ENCODE measurements around the gene TTC3. TPM values are rescaled to one million over a fixed set of nuclear protein-coding genes. Genes with fewer than 3 reads are reported as not detected.

Gene TTC3, protein sequence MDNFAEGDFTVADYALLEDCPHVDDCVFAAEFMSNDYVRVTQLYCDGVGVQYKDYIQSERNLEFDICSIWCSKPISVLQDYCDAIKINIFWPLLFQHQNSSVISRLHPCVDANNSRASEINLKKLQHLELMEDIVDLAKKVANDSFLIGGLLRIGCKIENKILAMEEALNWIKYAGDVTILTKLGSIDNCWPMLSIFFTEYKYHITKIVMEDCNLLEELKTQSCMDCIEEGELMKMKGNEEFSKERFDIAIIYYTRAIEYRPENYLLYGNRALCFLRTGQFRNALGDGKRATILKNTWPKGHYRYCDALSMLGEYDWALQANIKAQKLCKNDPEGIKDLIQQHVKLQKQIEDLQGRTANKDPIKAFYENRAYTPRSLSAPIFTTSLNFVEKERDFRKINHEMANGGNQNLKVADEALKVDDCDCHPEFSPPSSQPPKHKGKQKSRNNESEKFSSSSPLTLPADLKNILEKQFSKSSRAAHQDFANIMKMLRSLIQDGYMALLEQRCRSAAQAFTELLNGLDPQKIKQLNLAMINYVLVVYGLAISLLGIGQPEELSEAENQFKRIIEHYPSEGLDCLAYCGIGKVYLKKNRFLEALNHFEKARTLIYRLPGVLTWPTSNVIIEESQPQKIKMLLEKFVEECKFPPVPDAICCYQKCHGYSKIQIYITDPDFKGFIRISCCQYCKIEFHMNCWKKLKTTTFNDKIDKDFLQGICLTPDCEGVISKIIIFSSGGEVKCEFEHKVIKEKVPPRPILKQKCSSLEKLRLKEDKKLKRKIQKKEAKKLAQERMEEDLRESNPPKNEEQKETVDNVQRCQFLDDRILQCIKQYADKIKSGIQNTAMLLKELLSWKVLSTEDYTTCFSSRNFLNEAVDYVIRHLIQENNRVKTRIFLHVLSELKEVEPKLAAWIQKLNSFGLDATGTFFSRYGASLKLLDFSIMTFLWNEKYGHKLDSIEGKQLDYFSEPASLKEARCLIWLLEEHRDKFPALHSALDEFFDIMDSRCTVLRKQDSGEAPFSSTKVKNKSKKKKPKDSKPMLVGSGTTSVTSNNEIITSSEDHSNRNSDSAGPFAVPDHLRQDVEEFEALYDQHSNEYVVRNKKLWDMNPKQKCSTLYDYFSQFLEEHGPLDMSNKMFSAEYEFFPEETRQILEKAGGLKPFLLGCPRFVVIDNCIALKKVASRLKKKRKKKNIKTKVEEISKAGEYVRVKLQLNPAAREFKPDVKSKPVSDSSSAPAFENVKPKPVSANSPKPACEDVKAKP (N-terminal part only)
- total RNA-seq, result 216 and 219 TPM in 2 replicates
- long read RNA-seq, transcript TTC3-210 (26 exons, 2,451 nt), result major isoform, 6 of 185 reads
- long read RNA-seq, partial matches to known transcripts, result 118 of 185 reads
- long read RNA-seq, other reads (novel, unspliced or antisense), result 60 of 185 reads

DNA sequence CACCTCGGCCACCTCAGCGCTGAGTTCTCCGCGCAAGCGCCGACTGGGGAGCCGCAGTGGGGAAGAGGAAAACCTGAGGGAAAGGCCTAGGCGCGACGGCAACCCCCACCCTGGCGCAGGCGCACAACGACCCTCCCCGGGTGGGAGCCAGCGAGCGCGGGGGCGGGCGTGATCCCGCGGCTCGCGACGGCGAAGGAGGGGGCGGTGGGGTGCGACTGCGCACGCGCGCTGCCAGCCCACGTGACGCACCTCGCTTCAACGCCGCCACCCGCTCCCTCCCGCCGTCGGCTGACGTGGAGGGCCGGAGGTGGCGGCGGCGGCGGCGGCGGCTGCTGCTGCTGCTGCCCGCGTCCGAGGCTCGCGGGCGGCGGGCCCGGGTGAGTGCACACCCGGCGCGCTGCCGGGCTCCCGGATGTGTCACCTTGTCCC lies at the start of gene TTC3, which contains the start of gene PIGP:
Gene TTC3, plus strand, starts transcription at position 267 of the 429 bp plus-strand sequence. CDS start 14,004 bp downstream, outside the sequence.
Gene PIGP, minus strand, starts transcription at position 84 of the 429 bp plus-strand sequence. CDS start 556 bp downstream, outside the sequence.
- Mint-ChIP-seq H3K27ac (ENCODE audit: unreplicated experiment) (peak within 1 kb of the TSS; percentile 97), H3K9me3 (no peaks in the 10 kb centered on the region), H3K27me3 (ENCODE audit: low read depth) (no peaks in the 10 kb centered on the region), H3K4me3 (peak within 1 kb of the TSS; percentile 97), H3K36me3 (ENCODE audit: low read depth) (peaks cover 8% of the 10 kb centered on the region), H3K4me1 (peaks cover 53% of the 10 kb centered on the region)
- TF ChIP-seq, protein P1, sequence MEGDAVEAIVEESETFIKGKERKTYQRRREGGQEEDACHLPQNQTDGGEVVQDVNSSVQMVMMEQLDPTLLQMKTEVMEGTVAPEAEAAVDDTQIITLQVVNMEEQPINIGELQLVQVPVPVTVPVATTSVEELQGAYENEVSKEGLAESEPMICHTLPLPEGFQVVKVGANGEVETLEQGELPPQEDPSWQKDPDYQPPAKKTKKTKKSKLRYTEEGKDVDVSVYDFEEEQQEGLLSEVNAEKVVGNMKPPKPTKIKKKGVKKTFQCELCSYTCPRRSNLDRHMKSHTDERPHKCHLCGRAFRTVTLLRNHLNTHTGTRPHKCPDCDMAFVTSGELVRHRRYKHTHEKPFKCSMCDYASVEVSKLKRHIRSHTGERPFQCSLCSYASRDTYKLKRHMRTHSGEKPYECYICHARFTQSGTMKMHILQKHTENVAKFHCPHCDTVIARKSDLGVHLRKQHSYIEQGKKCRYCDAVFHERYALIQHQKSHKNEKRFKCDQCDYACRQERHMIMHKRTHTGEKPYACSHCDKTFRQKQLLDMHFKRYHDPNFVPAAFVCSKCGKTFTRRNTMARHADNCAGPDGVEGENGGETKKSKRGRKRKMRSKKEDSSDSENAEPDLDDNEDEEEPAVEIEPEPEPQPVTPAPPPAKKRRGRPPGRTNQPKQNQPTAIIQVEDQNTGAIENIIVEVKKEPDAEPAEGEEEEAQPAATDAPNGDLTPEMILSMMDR (conservative IDR thresholded peaks at IDR 0.05), result no peak
- DNase-seq (ENCODE audit: low read depth, low spot score), result peak; percentile 99

DNA sequence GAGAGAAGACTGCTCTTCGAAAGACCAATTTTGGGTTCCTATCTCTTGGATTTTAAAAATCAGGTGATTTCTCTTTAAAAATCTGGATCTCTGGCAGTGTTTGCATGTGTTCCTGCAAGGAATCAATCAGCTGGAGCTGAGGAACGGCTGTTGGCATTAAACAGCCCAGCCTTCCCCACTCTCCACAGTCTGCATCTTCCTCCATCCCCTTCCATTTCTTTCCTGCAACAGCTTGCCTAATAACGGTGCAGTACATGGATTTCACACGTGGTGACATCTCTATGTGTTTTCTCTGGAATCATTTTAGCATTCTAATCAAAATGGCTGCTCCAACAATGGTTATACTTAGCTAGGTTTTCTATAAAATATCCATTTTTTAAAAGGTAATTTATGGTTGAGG lies 46.6 kb upstream of the TTC3 start:
- H3K27ac Mint-ChIP-seq (ENCODE audit: unreplicated experiment), result no peak overlapping the region
- H3K9me3 Mint-ChIP-seq, result no peaks in the 10 kb centered on the region

DNA sequence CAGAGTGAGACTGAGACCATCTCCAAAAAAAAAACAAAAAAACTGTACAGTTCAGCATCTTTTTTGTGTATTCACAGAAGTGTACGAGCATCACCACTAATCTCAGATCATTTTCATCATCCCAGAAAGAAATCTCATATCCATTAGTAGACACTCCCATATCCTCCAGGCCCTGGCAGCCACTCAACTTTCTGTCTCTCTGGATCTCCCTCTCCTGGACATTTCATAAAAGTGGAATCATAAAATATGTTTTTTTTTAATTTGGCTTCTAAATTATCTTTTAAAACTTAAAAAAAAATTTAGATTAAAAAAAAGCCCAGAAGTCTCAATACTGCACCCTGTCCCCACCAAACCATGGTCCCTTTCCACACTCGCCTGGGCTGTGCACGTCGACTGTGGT lies 44.5 kb upstream of the TTC3 start:
- H3K4me3 Mint-ChIP-seq, result no peak overlapping the region
- peaks cover 3% of the 10 kb centered on the region for H3K27me3 Mint-ChIP-seq (ENCODE audit: low read depth)

More for the DNA sequence above, 46.6 kb upstream of the TTC3 start:
- DNase-seq (ENCODE audit: low read depth, low spot score), result no peak
- Mint-ChIP-seq H3K36me3 (ENCODE audit: low read depth) (no peaks in the 10 kb centered on the region), H3K27me3 (ENCODE audit: low read depth) (peaks cover 3% of the 10 kb centered on the region), H3K4me3 (no peak overlapping the region), H3K4me1 (peaks cover 4% of the 10 kb centered on the region)
- TF ChIP-seq, protein P1 (conservative IDR thresholded peaks at IDR 0.05), result no peak

DNA sequence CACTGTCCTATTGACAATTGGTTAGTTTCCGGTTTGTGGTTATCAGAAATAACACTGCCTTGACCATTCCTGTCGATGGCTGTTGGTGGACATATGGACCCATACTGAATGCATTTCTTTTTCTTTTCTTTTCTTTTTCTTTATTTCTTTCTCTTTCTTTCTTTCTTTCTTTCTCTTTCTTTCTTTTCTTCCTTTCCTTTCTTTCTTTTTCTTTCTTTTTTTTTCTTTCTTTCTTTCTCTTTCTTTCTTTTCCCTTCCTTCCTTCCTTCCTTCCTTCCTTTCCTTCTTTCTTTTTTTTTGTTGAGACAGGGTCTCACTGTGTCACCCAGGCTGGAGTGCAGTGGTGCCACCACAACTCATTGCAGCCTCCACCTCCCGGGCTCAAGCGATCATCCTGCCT lies 42.2 kb upstream of the TTC3 start:
- H3K9me3 Mint-ChIP-seq, result no peaks in the 10 kb centered on the region
- TF ChIP-seq, protein P1 (conservative IDR thresholded peaks at IDR 0.05), result no peak
- H3K27ac Mint-ChIP-seq (ENCODE audit: unreplicated experiment), result no peak overlapping the region
- H3K27me3 Mint-ChIP-seq (ENCODE audit: low read depth), result no peaks in the 10 kb centered on the region
- H3K4me1 Mint-ChIP-seq, result peaks cover 4% of the 10 kb centered on the region
- H3K36me3 Mint-ChIP-seq (ENCODE audit: low read depth), result no peaks in the 10 kb centered on the region
- H3K4me3 Mint-ChIP-seq, result no peak overlapping the region
- DNase-seq (ENCODE audit: low read depth, low spot score), result no peak

More for the DNA sequence above, 44.5 kb upstream of the TTC3 start:
- Mint-ChIP-seq H3K36me3 (ENCODE audit: low read depth) (no peaks in the 10 kb centered on the region), H3K4me1 (peaks cover 4% of the 10 kb centered on the region), H3K9me3 (no peaks in the 10 kb centered on the region), H3K27ac (ENCODE audit: unreplicated experiment) (no peak overlapping the region)
- DNase-seq (ENCODE audit: low read depth, low spot score), result no peak
- TF ChIP-seq, protein P1 (conservative IDR thresholded peaks at IDR 0.05), result peak; percentile 32
